Lung (tissue), 12 donors: ENCODE measurements around the gene ATG16L1. TPM values are rescaled to one million over a fixed set of nuclear protein-coding genes. Genes with fewer than 3 reads are reported as not detected.
A peak's percentile ranks its signal among the peaks of the same experiment; 100 is the strongest.
"Not testable (repeated sequence)": the region's sequence is repeated elsewhere in the genome, so short reads cannot be mapped to it uniquely, and the experiment has no call there.

Source experiments
- ATAC-seq: fragments of 200-7000 bp; cut with Tn5 transposase; one replicate; pipeline ENCODE4 v1.9.1; 2020; ENCODE audit warnings: moderate number of reproducible peaks; ENCODE audit not compliant: insufficient read depth, low FRiP score
- DNase-seq, 3 donors: peaks; one replicate each; pipeline ENCODE4 v3.0.0-alpha.2; 2013 to 2017
- H3K27ac ChIP-seq, 2 donors: one replicate each; pipeline ENCODE4 v1.5.1; 2013; ENCODE audit warnings: mild to moderate bottlenecking in 2 of 2, moderate library complexity in 2 of 2, control low read depth in 1 of 2, inconsistent platforms in 1 of 2, low read depth in 1 of 2, low read length in 1 of 2
- H3K27me3 ChIP-seq, 3 donors: one replicate each; pipeline ENCODE4 v1.5.1; 2013; ENCODE audit warnings: low read length in 2 of 3; ENCODE audit not compliant: control insufficient read depth in 3 of 3, insufficient read depth in 3 of 3
- H3K36me3 ChIP-seq, 4 donors: one replicate each; pipeline ENCODE4 v1.5.1; 2013; ENCODE audit warnings: low read length in 4 of 4, mild to moderate bottlenecking in 1 of 4, moderate library complexity in 1 of 4; ENCODE audit not compliant: control insufficient read depth in 4 of 4, insufficient read depth in 4 of 4
- H3K4me1 ChIP-seq, 5 donors: one replicate each; pipeline ENCODE4 v1.5.1; 2013; ENCODE audit warnings: low read length in 5 of 5, mild to moderate bottlenecking in 2 of 5, moderate library complexity in 1 of 5; ENCODE audit not compliant: control insufficient read depth in 5 of 5, insufficient read depth in 5 of 5
- H3K4me3 ChIP-seq: one replicate; pipeline ENCODE4 v1.5.1; 2013; ENCODE audit warnings: mild to moderate bottlenecking, control low read depth, moderate library complexity
- H3K9ac ChIP-seq, 2 donors: one replicate each; pipeline ENCODE4 v1.5.1; 2013; ENCODE audit warnings: low read length in 2 of 2, control low read depth in 1 of 2; ENCODE audit not compliant: insufficient read depth in 1 of 2
- H3K9me3 ChIP-seq, 4 donors: one replicate each; pipeline ENCODE4 v1.5.1; 2013; ENCODE audit warnings: low read length in 3 of 4, mild to moderate bottlenecking in 1 of 4, moderate library complexity in 1 of 4; ENCODE audit not compliant: control insufficient read depth in 4 of 4, insufficient read depth in 3 of 4
- CTCF ChIP-seq: IDR thresholded peaks from 2 replicates; pipeline ENCODE4 v1.5.1; 2012; ENCODE audit warnings: mild to moderate bottlenecking; ENCODE audit errors: control extremely low read depth, extremely low read depth
- WGBS, 2 donors: extraction: QIAGEN DNeasy Blood & Tissue Kit; methylation state at CpG; one replicate each; pipeline ENCODE4 v1.1.7; 2013; 5-methylcytosine and 5-hydroxymethylcytosine counted together
- polyA plus RNA-seq, 2 donors: library from polyadenylated mRNA; stranded (reverse); fragments of 200-250 nt; gene quantifications; one replicate each; pipeline ENCODE4 v1.2.1, GENCODE V29; 2013
- total RNA-seq, 2 donors: library from RNA; depleted of rRNA in 1 of 2; stranded (reverse); fragments of >200 nt in 1 of 2; gene quantifications; one replicate each; pipeline ENCODE4 v1.2.1, GENCODE V29; 2014 to 2021
- donor health status: control.
- donor health status: control.
- donor health status: Bipolar disorder and iron deficiency.
- donor health status: healthy.
- donor health status: DM: yes; HTN: yes; CAD: no.

ATG16L1 gene
- total and polyA plus RNA-seq, 4 donors = 10.9 to 37.0 (median 20.3) TPM

DNA sequence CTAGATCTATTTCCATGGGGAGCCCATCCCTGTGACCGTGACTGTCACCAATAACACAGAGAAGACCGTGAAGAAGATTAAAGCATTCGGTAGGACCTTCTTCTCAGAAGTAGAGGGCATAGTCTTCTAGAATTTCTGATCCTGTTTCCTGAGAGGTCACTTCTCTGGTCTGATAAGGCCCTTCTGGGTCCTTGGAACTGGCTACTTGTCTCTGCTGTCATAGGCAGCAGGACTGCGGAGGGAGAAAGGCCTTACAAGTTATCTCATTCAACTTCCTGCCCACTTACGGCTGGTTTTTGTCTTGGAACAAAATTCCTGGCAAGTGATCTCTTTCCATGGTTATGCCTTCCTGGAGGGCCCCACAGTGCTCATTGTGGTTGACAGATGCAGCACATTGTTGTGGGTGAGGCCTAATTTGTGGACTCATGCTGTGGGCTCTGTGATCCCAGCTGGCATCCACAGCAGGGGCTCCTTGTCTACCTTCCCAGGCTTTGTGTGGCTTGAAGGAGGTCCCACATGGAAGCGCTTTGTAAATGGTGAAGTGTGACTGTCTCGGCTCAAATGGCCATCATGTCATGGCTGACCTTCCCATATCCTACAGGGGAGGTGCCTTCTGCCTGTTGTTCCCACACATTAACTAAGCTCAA lies 78.1 kb downstream of the ATG16L1 start:
- no peaks in the 10 kb centered on the region for H3K36me3 ChIP-seq
- no peak overlapping the region for H3K4me3 ChIP-seq
- no peaks in the 10 kb centered on the region for H3K9me3 ChIP-seq
- ATAC-seq (no peak), DNase-seq (no peak)
- TF ChIP-seq CTCF = no peak
- no peak overlapping the region for H3K27ac ChIP-seq
- H3K4me1 ChIP-seq = peaks cover 0 to 8% (median 3%) of the 10 kb centered on the region in 5 donors
- 77 to 82% methylated on average over 7 of the region's 7 CpGs for WGBS, 2 donors
- no peak overlapping the region for H3K9ac ChIP-seq
- H3K27me3 ChIP-seq = no peaks in the 10 kb centered on the region

DNA sequence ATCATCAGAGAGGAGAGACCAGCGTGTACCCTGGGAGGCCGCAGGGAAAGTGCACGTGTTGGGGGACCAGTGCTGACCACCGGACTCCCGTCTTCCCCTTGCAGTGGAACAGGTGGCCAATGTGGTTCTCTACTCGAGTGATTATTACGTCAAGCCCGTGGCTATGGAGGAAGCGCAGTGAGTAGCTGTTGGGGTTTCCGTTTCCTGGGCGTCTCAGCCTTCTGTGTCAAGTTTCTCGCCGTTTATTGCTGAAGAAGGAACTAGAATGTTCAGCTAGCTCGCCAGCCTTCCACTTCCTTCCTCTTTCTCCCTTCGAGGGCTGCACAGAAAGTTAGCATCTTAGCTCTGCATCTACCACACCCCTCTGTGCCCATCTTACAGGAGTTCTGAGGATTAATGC lies 80.1 kb downstream of the ATG16L1 start:
- Histone ChIP-seq H3K27ac (peak overlapping the region in 1 of 2 donors; percentile 71), H3K4me3 (no peak overlapping the region), H3K36me3 (no peaks in the 10 kb centered on the region), H3K27me3 (no peaks in the 10 kb centered on the region), H3K4me1 (peaks cover 0 to 8% (median 0%) of the 10 kb centered on the region in 5 donors), H3K9ac (no peak overlapping the region), H3K9me3 (no peaks in the 10 kb centered on the region)
- ATAC-seq = peak; percentile 65
- no peak for TF ChIP-seq CTCF
- 31 to 54% methylated on average over 15 of the region's 15 CpGs for WGBS, 2 donors
- peak; percentile 22 to 27 (median 26) for DNase-seq

- H3K27me3 ChIP-seq = no peaks in the 10 kb centered on the region
- no peak overlapping the region for H3K9ac ChIP-seq
- no peak overlapping the region for H3K27ac ChIP-seq
- no peak for DNase-seq
- no peak for TF ChIP-seq CTCF
- no peak overlapping the region for H3K4me3 ChIP-seq
- no peaks in the 10 kb centered on the region for H3K9me3 ChIP-seq
- H3K36me3 ChIP-seq = no peaks in the 10 kb centered on the region
- ATAC-seq = no peak
- H3K4me1 ChIP-seq = peaks cover 0 to 8% (median 0%) of the 10 kb centered on the region in 5 donors
- 83% methylated on average over 4 of the region's 4 CpGs for WGBS, 2 donors
Measured at GRCh38 chr2:233332125-233332524, 80.7 kb downstream of the ATG16L1 start.

GRCh38 chr2:233334915-233335314 lies 83.4 kb downstream of the ATG16L1 start:
- Histone ChIP-seq H3K9me3 (peaks cover 0 to 2% (median 0%) of the 10 kb centered on the region in 4 donors), H3K4me3 (no peak overlapping the region), H3K4me1 (peaks cover 0 to under 1% (median 0%) of the 10 kb centered on the region in 5 donors), H3K27ac (no peak overlapping the region), H3K9ac (no peak overlapping the region), H3K36me3 (no peaks in the 10 kb centered on the region), H3K27me3 (no peaks in the 10 kb centered on the region)
- 93 to 94% methylated on average over 11 of the region's 11 CpGs for WGBS, 2 donors
- TF ChIP-seq CTCF = no peak
- no peak for DNase-seq
- no peak for ATAC-seq

DNA sequence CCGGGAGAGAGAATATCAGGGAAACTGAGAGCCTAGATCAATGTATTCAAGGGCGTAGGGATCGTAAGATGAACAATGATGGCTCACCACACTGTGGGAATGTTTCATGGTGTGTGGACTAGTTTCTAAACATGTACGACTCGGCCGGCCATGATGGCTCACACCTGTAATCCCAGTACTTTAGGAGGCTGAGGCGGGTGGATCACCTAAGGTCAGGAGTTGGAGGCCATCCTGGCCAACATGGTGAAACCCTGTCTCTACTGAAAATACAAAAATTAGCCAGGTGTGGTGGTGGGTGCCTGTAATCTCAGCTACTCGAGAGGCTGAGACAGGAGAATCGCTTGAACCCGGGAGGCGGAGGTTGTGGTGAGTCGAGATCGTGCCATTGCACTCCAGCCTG lies 84.6 kb downstream of the ATG16L1 start:
- not testable (repeated sequence) for H3K9ac ChIP-seq, DNase-seq, H3K4me1 ChIP-seq, H3K36me3 ChIP-seq, H3K9me3 ChIP-seq, H3K27me3 ChIP-seq, H3K27ac ChIP-seq, ATAC-seq, H3K4me3 ChIP-seq
- WGBS, 2 donors = 96 to 97% methylated on average over 13 of the region's 13 CpGs
